HG03039 (cell line): Measurements from ENCODE around the gene PPP4R2.

Source experiments
- ATAC-seq: cut with Tn5 transposase; IDR thresholded peaks from one replicate; pipeline ENCODE4 v1.9.1; 2021; ENCODE audit warnings: mild to moderate bottlenecking, moderate library complexity; ENCODE audit not compliant: unreplicated experiment

PPP4R2 gene, protein sequence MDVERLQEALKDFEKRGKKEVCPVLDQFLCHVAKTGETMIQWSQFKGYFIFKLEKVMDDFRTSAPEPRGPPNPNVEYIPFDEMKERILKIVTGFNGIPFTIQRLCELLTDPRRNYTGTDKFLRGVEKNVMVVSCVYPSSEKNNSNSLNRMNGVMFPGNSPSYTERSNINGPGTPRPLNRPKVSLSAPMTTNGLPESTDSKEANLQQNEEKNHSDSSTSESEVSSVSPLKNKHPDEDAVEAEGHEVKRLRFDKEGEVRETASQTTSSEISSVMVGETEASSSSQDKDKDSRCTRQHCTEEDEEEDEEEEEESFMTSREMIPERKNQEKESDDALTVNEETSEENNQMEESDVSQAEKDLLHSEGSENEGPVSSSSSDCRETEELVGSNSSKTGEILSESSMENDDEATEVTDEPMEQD

DNA sequence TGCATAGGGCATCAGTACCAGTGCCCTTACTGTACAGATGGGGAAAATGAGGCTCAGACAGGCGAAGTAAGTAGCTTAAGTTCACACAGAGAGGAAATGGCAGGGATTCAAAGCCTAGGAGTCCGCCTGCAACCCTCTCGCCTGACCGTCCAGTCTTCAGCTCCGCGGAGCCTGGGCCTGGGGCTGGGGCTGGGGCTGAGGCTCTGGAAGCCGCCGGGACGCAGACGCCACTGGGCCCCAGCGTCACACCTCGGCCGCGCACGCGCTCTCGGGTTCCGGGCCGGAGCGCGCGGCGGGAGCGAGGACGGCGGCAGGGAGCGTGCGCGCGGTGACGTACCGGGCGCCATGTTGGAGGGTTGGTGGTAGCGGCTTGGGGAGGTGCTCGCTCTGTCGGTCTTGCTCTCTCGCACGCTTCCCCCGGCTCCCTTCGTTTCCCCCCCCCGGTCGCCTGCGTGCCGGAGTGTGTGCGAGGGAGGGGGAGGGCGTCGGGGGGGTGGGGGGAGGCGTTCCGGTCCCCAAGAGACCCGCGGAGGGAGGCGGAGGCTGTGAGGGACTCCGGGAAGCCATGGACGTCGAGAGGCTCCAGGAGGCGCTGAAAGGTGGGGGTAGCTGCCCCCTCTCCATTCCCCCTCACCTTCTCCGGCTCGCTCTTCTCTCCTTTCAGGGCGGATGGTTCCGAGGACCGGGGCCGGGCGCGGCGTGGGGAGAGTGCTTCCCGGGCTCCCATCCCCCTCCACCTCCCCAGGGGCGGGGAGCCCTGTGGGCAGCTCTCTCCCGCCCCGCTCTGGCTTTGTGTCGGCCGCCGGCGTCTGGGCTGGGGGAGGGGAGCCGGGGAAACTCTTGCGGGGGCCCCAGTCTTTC lies at the start of gene PPP4R2:
PPP4R2 (plus strand) TSS at position 339 of the 861 bp plus-strand sequence; CDS start at position 566, 227 bp downstream.
- ATAC-seq: peak; percentile 88

DNA sequence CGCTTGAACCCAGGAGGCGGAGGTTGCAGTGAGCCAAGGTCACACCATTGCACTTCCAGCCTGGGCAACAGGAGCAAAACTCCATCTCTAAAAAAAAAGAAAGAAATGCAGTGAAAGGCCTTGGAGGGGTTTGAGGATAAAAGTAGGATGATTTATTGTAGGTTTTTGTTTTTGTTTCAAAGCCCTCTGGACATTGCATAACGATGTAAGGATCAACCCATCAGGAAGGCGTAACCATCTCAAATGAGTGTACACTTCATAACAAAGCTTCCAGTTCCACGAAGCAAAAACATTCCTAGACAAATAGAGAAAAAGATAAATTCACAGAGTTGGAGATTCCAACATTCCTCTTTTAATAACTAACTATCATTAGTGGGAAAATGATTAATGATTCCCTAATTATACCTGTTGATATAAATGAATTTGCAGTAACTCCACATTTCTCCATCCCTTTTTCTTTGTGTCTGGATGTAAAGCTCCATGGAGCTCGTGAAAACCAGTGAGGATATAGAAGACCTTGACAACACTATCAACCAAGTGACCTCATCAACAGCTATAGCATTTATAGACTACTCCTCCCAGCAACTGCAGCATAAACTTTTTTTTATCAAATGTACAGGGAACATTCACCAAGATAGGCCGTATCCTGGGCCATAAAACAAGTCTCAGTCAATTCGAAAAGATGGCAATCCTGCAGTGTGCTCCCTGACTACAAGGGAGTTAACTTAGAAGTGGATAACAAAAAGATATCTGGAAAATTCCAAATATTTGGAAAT lies 48.7 kb upstream of the PPP4R2 start:
- no peak for ATAC-seq

DNA sequence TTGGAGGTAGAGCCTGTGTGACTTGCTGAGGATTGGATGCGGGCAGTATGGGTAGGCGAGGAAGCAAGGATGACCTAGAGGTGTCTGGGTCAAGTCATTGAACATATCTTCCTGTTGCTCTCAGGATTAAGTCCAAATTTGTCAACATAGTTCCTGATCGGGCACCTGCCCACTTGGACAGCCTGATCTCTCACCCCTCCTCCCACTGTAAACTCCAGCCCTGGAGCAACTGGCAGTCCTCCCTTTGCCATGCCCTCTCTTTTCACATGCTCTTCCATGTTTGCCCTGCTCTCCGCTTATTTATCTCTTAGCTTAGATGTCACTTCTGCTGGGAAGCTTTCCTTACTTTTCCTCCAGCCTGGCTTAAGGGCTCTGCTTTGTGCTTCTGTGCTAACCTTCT lies 47.6 kb upstream of the PPP4R2 start:
- no peak for ATAC-seq

DNA sequence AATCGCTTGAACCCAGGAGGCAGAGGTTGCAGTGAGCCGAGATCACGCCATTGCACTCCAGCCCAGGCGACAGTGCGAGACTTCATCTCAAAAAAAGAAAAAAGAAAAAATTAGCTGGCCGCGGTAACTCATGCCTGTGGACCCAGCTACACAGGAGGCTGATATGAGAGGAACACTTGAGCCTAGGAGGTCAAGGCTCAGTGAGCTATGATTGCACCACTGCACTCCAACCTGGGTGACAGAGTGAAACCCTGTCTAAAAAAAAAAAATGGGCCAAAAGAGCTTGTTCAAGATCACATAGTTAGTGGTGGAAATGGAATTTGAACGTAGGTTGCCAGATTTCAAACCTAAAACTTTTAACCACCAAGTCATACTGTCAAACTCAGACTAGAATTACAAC lies 46.2 kb upstream of the PPP4R2 start:
- no peak for ATAC-seq

DNA sequence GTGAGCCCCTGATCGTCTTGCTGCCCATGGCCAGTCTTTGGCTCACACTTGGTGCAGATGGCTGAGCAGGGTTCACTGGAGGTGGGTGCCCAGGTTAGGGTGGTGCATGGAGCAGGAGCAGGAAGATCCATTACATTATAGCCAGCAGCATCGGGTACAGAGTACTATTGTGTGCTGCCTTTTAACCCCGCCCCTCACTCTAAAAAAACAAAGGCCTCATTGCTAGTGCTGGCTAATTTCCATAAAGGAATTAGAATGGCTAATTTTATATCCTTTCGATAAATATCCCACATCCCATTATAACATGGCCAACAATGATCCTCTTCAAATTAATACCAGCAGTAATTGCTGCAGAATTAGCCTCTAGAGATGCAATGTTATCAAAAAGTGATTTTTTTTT lies 45.8 kb upstream of the PPP4R2 start:
- no peak for ATAC-seq

DNA sequence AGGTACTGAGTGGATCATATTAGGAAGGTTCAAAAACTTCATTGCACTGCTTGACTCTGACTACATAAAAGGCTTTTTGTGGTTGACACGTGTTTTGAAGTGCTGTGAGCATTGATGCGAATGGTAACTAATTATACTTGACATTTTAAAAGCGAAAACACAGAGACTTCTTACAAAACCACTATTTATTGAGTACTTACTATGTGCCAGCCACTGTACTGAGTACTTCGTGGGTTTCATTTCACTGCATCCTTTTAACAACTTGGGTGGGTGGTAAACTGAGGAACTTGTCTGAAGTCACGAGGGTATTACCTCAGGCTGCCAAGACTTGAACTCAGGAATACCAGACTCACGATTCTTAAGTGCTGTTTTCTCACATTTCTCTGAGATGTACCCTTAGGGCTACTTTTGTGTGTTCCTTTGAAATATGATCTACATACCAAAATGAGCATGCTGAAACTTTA lies 45.3 kb upstream of the PPP4R2 start:
- ATAC-seq: peak; percentile 53

GRCh38 chr3:72953325-72953956 lies 43.2 kb upstream of the PPP4R2 start:
- no peak for ATAC-seq

DNA sequence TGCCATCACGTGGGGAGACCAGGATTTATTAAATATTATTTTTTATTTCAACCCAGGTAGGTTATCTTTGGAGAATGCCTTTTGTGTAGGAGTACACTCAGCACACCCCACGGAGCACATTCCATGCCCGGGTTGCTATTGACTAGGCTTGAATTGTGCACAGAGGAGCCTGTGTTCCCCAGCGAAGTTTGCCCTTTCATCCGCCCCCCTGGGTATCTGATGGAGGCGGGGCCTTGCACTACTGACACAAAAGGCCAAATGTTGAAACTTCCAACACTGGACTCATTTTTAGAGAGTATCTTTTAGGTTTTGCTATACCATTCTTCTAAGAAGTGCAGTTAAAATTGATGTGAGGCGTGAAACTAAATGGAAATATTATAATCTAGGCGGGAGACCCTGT lies 39.3 kb upstream of the PPP4R2 start:
- ATAC-seq: no peak

DNA sequence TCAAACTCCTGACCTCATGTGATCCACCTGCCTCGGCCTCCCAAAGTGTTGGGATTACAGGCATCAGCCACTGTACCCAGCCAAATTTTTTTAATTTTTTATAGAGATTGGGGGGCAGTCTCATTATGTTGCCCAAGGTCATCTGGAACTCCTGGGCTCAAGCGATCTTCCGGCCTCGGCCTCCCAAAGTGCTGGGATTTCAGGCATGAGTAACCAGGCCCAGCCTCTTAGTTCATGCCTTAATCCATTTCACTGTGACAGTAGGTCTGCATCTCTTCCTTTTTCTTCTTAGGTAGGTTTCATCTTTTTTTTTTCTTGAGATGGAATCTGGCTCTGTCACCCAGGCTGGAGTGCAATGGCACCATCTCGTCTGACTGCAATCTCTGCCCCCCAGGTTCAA lies 37.3 kb upstream of the PPP4R2 start:
- ATAC-seq: no peak

- no peak for ATAC-seq
Measured at GRCh38 chr3:72960812-72961518, 35.6 kb upstream of the PPP4R2 start.

DNA sequence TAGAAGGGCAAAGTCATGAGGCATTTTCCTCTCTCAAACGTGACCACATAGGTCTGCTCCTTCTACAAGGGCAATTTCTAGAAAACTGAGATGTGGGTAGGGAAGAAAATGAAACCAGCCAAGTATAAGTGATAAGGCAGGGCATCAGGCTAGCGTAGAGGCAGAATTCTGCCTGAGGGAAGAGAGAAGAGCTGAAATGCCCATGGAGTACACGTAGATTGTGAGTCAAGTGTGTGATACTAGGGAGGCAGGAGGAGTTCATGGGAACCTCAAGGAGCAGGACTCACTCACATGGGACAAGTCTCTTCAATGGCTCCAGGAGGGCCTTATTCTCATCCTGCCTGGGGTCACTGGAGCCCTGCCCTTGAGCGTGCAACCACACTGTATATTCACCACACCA lies 34.9 kb upstream of the PPP4R2 start:
- ATAC-seq: no peak

DNA sequence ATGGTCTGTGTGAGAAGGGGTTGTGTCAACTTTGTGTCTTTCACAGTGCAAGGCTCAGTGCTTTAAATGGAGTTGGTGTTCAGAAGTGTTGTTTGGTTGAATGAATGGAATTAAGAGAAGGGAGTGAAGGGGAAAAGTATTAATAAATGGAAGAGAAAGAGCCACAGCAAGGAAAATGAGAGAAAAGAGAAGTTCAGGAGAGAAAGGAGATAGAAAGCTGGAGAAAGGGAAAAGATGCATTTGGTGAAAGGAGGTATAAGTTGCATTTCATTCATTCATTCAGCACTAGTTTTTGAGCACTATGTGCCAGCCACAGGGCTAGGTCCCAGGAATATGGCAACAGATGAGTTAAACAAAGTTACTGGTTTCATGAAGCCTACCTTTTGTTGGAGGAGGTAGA lies 34.3 kb upstream of the PPP4R2 start:
- no peak for ATAC-seq

- no peak for ATAC-seq
Measured at GRCh38 chr3:72964633-72965032, 32.0 kb upstream of the PPP4R2 start.

DNA sequence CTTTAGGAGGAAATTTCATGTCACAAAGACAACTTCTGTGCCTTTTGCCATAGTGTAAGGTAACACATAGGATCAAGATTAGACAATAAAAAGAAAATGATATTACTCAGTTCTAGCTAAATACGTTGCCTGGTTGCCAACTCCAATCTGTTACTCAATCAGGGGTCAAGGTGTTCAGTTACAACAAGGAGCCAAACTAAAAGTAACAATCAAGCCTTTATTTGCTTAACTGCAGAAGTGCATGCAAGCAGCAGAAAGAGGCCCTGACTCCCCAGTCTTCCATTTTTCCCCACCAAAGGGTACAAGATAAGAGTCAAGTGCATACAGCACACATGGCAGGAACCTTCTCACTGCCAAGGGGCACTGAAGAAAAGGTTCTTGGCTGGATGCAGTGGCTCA lies 28.3 kb upstream of the PPP4R2 start:
- ATAC-seq: no peak

GRCh38 chr3:72969766-72970165 lies 26.8 kb upstream of the PPP4R2 start:
- no peak for ATAC-seq

DNA sequence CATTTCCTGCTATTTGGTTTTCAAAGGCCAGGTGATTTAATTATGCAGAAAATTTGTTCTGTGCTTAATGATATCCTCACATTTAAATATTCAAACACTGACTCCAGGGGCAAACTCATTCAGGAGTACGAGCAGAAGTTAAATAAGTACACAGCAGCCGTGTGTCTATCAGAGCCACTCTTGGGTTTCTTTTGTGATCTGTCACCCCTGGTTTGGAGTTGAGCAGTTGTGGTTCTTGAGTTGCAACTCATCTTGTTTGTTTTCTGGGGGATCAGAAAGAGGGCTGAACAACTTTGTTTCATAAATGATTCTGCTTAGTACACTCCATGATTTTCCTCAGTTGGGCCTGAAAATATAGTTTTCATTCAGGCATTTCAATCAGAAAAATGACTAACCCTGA lies 25.7 kb upstream of the PPP4R2 start:
- no peak for ATAC-seq

DNA sequence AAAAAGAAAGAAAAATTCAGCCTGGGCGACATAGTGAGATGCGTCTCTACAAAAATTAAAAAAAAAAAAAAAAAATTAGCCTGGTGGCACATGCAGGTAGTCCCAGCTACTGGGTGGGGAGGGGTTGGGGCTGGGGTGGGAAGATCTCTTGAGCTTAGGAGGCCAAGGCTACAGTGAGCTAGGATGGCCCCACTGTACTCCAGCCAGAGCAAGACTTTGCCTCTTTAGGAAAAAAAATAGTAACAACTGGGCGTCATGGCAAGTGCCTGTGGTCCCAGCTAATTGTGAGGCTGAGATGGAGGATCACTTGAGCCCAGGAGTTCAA lies 23.9 kb upstream of the PPP4R2 start:
- no peak for ATAC-seq

- no peak for ATAC-seq
Measured at GRCh38 chr3:72973031-72973723, 23.4 kb upstream of the PPP4R2 start.

DNA sequence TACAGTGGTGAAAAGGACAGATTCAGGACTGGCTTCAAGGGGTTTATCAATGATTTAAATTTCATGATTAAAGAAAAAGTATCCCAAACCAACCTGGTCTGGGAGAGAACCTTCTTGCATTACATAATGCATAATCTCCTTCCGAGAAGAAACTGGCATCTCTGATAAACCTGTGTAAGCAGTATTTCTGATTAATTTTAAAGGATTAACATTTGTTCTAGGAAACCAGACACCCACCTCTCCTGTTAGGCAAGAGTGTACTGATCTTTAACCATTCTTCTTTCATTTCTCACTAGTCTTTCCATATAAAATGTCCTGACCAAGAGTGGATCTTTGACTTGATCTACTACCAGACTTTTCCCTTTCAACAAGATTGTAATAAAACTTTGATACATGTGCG lies 22.8 kb upstream of the PPP4R2 start:
- ATAC-seq: no peak

GRCh38 chr3:72974956-72975355 lies 21.7 kb upstream of the PPP4R2 start:
- no peak for ATAC-seq
